ENCODE measurements around the gene ZNF331.

- TF ChIP-seq CTCF (IDR thresholded peaks at IDR 0.05 in 4 of 5, conservative IDR thresholded peaks at IDR 0.05 in 1 of 5) (no peak), POLR2A (IDR thresholded peaks at IDR 0.05) (no peak)
Observed at GRCh38 chr19:53581871-53582279, 43.9 kb downstream of the ZNF331 start.
